Endothelial cell of umbilical vein (primary cell): ENCODE results near the gene GFPT1. TPM values are rescaled to one million over a fixed set of nuclear protein-coding genes. Genes with fewer than 3 reads are reported as not detected.

Experiments
- BruUV-seq: library from RNA; stranded (reverse); fragments of 400-500 nt; replicated peaks from 2 replicates; lab custom pipeline; 2021; lab: Mats Ljungman, UMichigan
- CTCF ChIA-PET: fragments of 300-600, 350-600 bp; sonication (Branson Sonifier 250); formaldehyde crosslinking; loops from one replicate; lab custom pipeline; 2021; ENCODE audit warnings: antibody characterized with exemption, inconsistent platforms; lab: Charles Lee
- POLR2A ChIA-PET: fragments of 300-600, 350-600 bp; sonication (Branson Sonifier 250); formaldehyde crosslinking; loops from one replicate; lab custom pipeline; 2021; ENCODE audit warnings: antibody characterized with exemption, inconsistent platforms; lab: Charles Lee
- DNase-seq: peaks from one replicate; pipeline ENCODE4 v3.0.0-alpha.2; 2011; ENCODE audit warnings: low read depth, low spot score
- FAIRE-seq: peaks from 2 replicates; lab custom pipeline; 2011; peaks lifted over from hg19 to GRCh38; lab: Jason Lieb, UNC
- H2AFZ ChIP-seq: 2 replicates; pipeline ENCODE4 v1.6.0; 2012; ENCODE audit warnings: low read depth, low read length, control low read depth, inconsistent platforms
- H3K27ac ChIP-seq: 2 replicates; pipeline ENCODE4 v1.5.1; 2011; ENCODE audit warnings: low read depth, mild to moderate bottlenecking, control low read depth, low read length, moderate library complexity; ENCODE audit not compliant: insufficient read depth
- H3K27me3 ChIP-seq, 2 experiments: 2 replicates each; pipeline versions ENCODE4 v1.6.0 to v1.6.1; 2011; ENCODE audit warnings: low read length in 2 of 2, mixed read lengths in 1 of 2; ENCODE audit not compliant: control insufficient read depth in 2 of 2, insufficient read depth in 2 of 2
- H3K36me3 ChIP-seq, 2 experiments: 2 replicates in 1 of 2; 3 replicates in 1 of 2; pipeline ENCODE4 v1.5.1; 2011; ENCODE audit warnings: low read length in 2 of 2, mild to moderate bottlenecking in 1 of 2, moderate library complexity in 1 of 2; ENCODE audit not compliant: control insufficient read depth in 2 of 2, insufficient read depth in 2 of 2; ENCODE audit errors: extremely low read depth in 1 of 2
- H3K4me1 ChIP-seq: 3 replicates; pipeline ENCODE4 v1.5.1; 2011; ENCODE audit warnings: mild to moderate bottlenecking, low read length; ENCODE audit not compliant: control insufficient read depth, insufficient read depth; ENCODE audit errors: extremely low read depth
- H3K4me2 ChIP-seq: 2 replicates; pipeline ENCODE4 v1.6.1; 2011; ENCODE audit warnings: low read length, control low read depth, mixed read lengths; ENCODE audit not compliant: insufficient read depth
- H3K4me3 ChIP-seq, 3 experiments: fragments of 200-600 bp in 1 of 3; sonication (generic), shearing (Covaris generic) in 1 of 3; replicated peaks in 1 of 3; 2 replicates each; pipeline ENCODE4 v1.5.1; 2011 to 2016; ENCODE audit warnings: control low read depth in 3 of 3, low read length in 3 of 3, mild to moderate bottlenecking in 2 of 3, inconsistent platforms in 1 of 3, low read depth in 1 of 3, moderate library complexity in 1 of 3; ENCODE audit not compliant: insufficient read depth in 1 of 3
- H3K79me2 ChIP-seq: 2 replicates; pipeline ENCODE4 v1.6.0; 2012; ENCODE audit warnings: low read length, inconsistent platforms; ENCODE audit not compliant: control insufficient read depth, insufficient read depth
- H3K9ac ChIP-seq: replicated peaks from 2 replicates; pipeline ENCODE3; 2011; ENCODE audit warnings: low read length, control low read depth; ENCODE audit not compliant: insufficient read depth; ENCODE audit errors: extremely low read depth
- H3K9me1 ChIP-seq: replicated peaks from 3 replicates; pipeline ENCODE4 v1.6.0; 2011; ENCODE audit warnings: mild to moderate bottlenecking, low read length; ENCODE audit not compliant: control insufficient read depth, insufficient read depth; ENCODE audit errors: extremely low read depth
- H3K9me3 ChIP-seq: replicated peaks from 2 replicates; pipeline ENCODE4 v1.5.1; 2012; ENCODE audit warnings: low read length, inconsistent platforms; ENCODE audit not compliant: control insufficient read depth, insufficient read depth
- H4K20me1 ChIP-seq: replicated peaks from 2 replicates; pipeline ENCODE3; 2011; ENCODE audit warnings: mild to moderate bottlenecking, low read length; ENCODE audit not compliant: control insufficient read depth, insufficient read depth; ENCODE audit errors: extremely low read depth
- EZH2 ChIP-seq: IDR thresholded peaks from 2 replicates; pipeline ENCODE4 v1.6.1; 2012; ENCODE audit warnings: borderline replicate concordance, low read depth, mild to moderate bottlenecking, moderate library complexity, low read length, inconsistent platforms; ENCODE audit not compliant: severe bottlenecking
- FOS ChIP-seq: IDR thresholded peaks from 2 replicates; pipeline ENCODE4 v1.6.1; 2011; ENCODE audit warnings: mild to moderate bottlenecking, low read length, moderate library complexity, borderline replicate concordance; ENCODE audit not compliant: insufficient read depth
- GATA2 ChIP-seq: IDR thresholded peaks from 2 replicates; pipeline ENCODE4 v1.7.0; 2011; ENCODE audit warnings: low read depth, mild to moderate bottlenecking, moderate library complexity, mixed read lengths, low read length; ENCODE audit not compliant: insufficient read length, insufficient read depth
- JUN ChIP-seq: IDR thresholded peaks from 2 replicates; pipeline ENCODE4 v1.6.1; 2011; ENCODE audit warnings: borderline replicate concordance, low read depth; ENCODE audit not compliant: insufficient read length, insufficient read depth
- MYC ChIP-seq: IDR thresholded peaks from one replicate; pipeline ENCODE4 v1.6.1; 2011; ENCODE audit warnings: mild to moderate bottlenecking, low read depth, low read length
- POLR2A ChIP-seq: IDR thresholded peaks from 2 replicates; pipeline ENCODE4 v1.6.1; 2012; ENCODE audit warnings: low read depth, mild to moderate bottlenecking, control low read depth, low read length
- POLR2AphosphoS5 ChIP-seq: IDR thresholded peaks from 2 replicates; pipeline ENCODE4 v1.6.1; 2012; ENCODE audit warnings: low read depth, mild to moderate bottlenecking, control low read depth, low read length, moderate library complexity; ENCODE audit not compliant: insufficient read depth
- dilution Hi-C: fragments of 300-500 bp; cut with MboI; formaldehyde crosslinking; loops from one replicate; pipeline ENCODE4 v1.15.0; 2019; ENCODE audit warnings: low sequenced_read_pairs; ENCODE audit not compliant: extremely low pct_ligation_motif_present
- intact Hi-C: fragments of 100-400 bp; cut with micrococcal nuclease; formaldehyde crosslinking; loops from one replicate; pipeline ENCODE4 v1.10.0; 2022
- polyA plus RNA-seq, 4 experiments: library from polyadenylated mRNA; depleted of rRNA in 3 of 4; stranded (reverse) in 3 of 4; unstranded in 1 of 4; fragments of >200 nt; gene quantifications; 2 replicates each; pipeline versions ENCODE4 v1.2.1 to v1.2.3, GENCODE V29; 2011 to 2012; ENCODE audit warnings: missing spikeins in 1 of 4
- total RNA-seq: library from RNA; stranded (reverse); gene quantifications from 2 replicates; pipeline ENCODE4 v1.2.3, GENCODE V29; 2021
- TF ChIP-seq, protein P1 (sequence below): IDR thresholded peaks from 2 replicates; pipeline ENCODE4 v1.6.1; 2011; ENCODE audit not compliant: insufficient read depth, insufficient read length
- TF ChIP-seq, protein P2 (sequence below), 2 donors: IDR thresholded peaks; 1 replicate in 1 of 2; 2 replicates in 1 of 2; pipeline ENCODE4 v1.5.1; 2011; ENCODE audit warnings: low read length in 2 of 2, mild to moderate bottlenecking in 2 of 2, moderate library complexity in 2 of 2, control low read depth in 1 of 2, inconsistent platforms in 1 of 2, low read depth in 1 of 2; ENCODE audit not compliant: insufficient read depth in 1 of 2; ENCODE audit errors: extremely low read depth in 1 of 2

GFPT1 gene
- total and polyA plus RNA-seq, 2 donors (not counting 3 experiments of a cell fraction or from before 2014, with no cell fraction given), result 8.8 to 38.7 TPM

- CTCF ChIA-PET, result interaction anchor here (0.6 to 4.2 kb wide), 14 partner anchors 32 to 365 kb away, joined by 3 to 38 read pairs (median 4); no protein-coding TSS in a partner anchor
- dilution Hi-C loops (no loop called here), intact Hi-C loops (loop anchor here (5.0 kb wide), 1 partner anchor 186 kb away; no protein-coding TSS in a partner anchor)
- no peak for FAIRE-seq
- Histone ChIP-seq H3K9me1 (no peaks in the 10 kb centered on the region), H3K36me3 (no peaks in the 10 kb centered on the region), H3K79me2 (no peaks in the 10 kb centered on the region), H3K4me2 (no peak overlapping the region), H3K9ac (no peak overlapping the region), H3K27ac (no peak overlapping the region), H2AFZ (no peak overlapping the region), H3K4me1 (peaks cover 9% of the 10 kb centered on the region), H3K27me3 (no peaks in the 10 kb centered on the region), H3K4me3 (no peak overlapping the region), H3K9me3 (no peaks in the 10 kb centered on the region), H4K20me1 (no peaks in the 10 kb centered on the region)
- DNase-seq, result no peak
- BruUV-seq, result no TSS peak
- POLR2A ChIA-PET, result no interaction called here
- TF ChIP-seq JUN, result no peak
- TF ChIP-seq, protein P1, sequence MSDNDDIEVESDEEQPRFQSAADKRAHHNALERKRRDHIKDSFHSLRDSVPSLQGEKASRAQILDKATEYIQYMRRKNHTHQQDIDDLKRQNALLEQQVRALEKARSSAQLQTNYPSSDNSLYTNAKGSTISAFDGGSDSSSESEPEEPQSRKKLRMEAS, result no peak
- TF ChIP-seq, protein P2, sequence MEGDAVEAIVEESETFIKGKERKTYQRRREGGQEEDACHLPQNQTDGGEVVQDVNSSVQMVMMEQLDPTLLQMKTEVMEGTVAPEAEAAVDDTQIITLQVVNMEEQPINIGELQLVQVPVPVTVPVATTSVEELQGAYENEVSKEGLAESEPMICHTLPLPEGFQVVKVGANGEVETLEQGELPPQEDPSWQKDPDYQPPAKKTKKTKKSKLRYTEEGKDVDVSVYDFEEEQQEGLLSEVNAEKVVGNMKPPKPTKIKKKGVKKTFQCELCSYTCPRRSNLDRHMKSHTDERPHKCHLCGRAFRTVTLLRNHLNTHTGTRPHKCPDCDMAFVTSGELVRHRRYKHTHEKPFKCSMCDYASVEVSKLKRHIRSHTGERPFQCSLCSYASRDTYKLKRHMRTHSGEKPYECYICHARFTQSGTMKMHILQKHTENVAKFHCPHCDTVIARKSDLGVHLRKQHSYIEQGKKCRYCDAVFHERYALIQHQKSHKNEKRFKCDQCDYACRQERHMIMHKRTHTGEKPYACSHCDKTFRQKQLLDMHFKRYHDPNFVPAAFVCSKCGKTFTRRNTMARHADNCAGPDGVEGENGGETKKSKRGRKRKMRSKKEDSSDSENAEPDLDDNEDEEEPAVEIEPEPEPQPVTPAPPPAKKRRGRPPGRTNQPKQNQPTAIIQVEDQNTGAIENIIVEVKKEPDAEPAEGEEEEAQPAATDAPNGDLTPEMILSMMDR (IDR thresholded peaks at IDR 0.05; ENCODE audit: extremely low read depth in 1 of 2, insufficient read depth in 1 of 2, low read depth in 1 of 2, low read length in 2 of 2), result no peak
- TF ChIP-seq EZH2, result no peak
- TF ChIP-seq FOS, result no peak
- no peak for TF ChIP-seq GATA2
- no peak for TF ChIP-seq POLR2A
- TF ChIP-seq MYC, result no peak
- TF ChIP-seq POLR2AphosphoS5, result no peak
Measured at GRCh38 chr2:69308338-69308737, 78.7 kb downstream of the GFPT1 start.
